HG03439 (cell line): Measurements from ENCODE around the gene DGKD.
"Not testable (repeated sequence)": the region's sequence is repeated elsewhere in the genome, so short reads cannot be mapped to it uniquely, and the experiment has no call there.

Experiments used
- ATAC-seq: cut with Tn5 transposase; IDR thresholded peaks from one replicate; pipeline ENCODE4 v1.9.1; 2021; ENCODE audit warnings: mild to moderate bottlenecking, moderate library complexity; ENCODE audit not compliant: unreplicated experiment

DGKD gene

GRCh38 chr2:233353769-233354499, at the start of gene DGKD:
Gene DGKD, plus strand, starts transcription at chr2:233354494. Its CDS starts 25 bp downstream, at chr2:233354519.
- peak; percentile 48 for ATAC-seq

- ATAC-seq: no peak
These were observed 46.7 kb upstream of the DGKD start, which contains the start of gene SAG for GRCh38 chr2:233307565-233307964. Gene SAG, plus strand, starts transcription at chr2:233307816. Its CDS starts 1,374 bp downstream, at chr2:233309190.

- no peak for ATAC-seq
These were observed 42.9 kb upstream of the DGKD start for GRCh38 chr2:233311241-233311926.

- no peak for ATAC-seq
These were observed 41.4 kb upstream of the DGKD start for GRCh38 chr2:233312874-233313273.

GRCh38 chr2:233314180-233314925, 39.9 kb upstream of the DGKD start:
- ATAC-seq: no peak

GRCh38 chr2:233317196-233317943, 36.9 kb upstream of the DGKD start:
- no peak for ATAC-seq

GRCh38 chr2:233319256-233319655, 35.0 kb upstream of the DGKD start:
- no peak for ATAC-seq

GRCh38 chr2:233320470-233320869, 33.8 kb upstream of the DGKD start:
- no peak for ATAC-seq

- no peak for ATAC-seq
These were observed 33.1 kb upstream of the DGKD start for GRCh38 chr2:233321166-233321565.

- ATAC-seq: no peak
These were observed 30.4 kb upstream of the DGKD start for GRCh38 chr2:233323851-233324250.

- ATAC-seq: no peak
These were observed 29.0 kb upstream of the DGKD start for GRCh38 chr2:233325256-233325655.

- no peak for ATAC-seq
These were observed 28.5 kb upstream of the DGKD start for GRCh38 chr2:233325814-233326213.

GRCh38 chr2:233326500-233326899, 27.8 kb upstream of the DGKD start:
- no peak for ATAC-seq

GRCh38 chr2:233328922-233329321, 25.4 kb upstream of the DGKD start:
- no peak for ATAC-seq

GRCh38 chr2:233329489-233330135, 24.7 kb upstream of the DGKD start:
- ATAC-seq: no peak

GRCh38 chr2:233331536-233331935, 22.8 kb upstream of the DGKD start:
- ATAC-seq: peak; percentile 80

GRCh38 chr2:233332125-233332524, 22.2 kb upstream of the DGKD start:
- no peak for ATAC-seq

GRCh38 chr2:233334915-233335314, 19.4 kb upstream of the DGKD start:
- ATAC-seq: no peak

GRCh38 chr2:233336091-233336490, 18.2 kb upstream of the DGKD start:
- ATAC-seq: not testable (repeated sequence)

GRCh38 chr2:233336541-233336940, 17.8 kb upstream of the DGKD start:
- no peak for ATAC-seq
